ENCODE results near the gene FBXW4.

The FBXW4 gene

GRCh38 chr10:101607124-101607523 lies 87.8 kb downstream of the FBXW4 start:
- Histone ChIP-seq H3K4me3 (IDR thresholded peaks at IDR 0.05; ENCODE audit: insufficient read depth, low read depth, low read length) (no peak overlapping the region), H3K9ac (no peak overlapping the region), H3K4me2 (no peak overlapping the region), H3K27ac (no peak overlapping the region), H3K27me3 (ENCODE audit: insufficient read depth, low read depth) (no peaks in the 10 kb centered on the region), H3K36me3 (ENCODE audit: insufficient read depth) (no peaks in the 10 kb centered on the region), H3K79me2 (ENCODE audit: insufficient read depth, low read depth) (no peaks in the 10 kb centered on the region), H4K20me1 (ENCODE audit: insufficient read depth) (no peaks in the 10 kb centered on the region), H3K4me1 (ENCODE audit: low read depth, poor library complexity, severe bottlenecking) (no peaks in the 10 kb centered on the region), H2AFZ (ENCODE audit: low read depth) (no peak overlapping the region)
- no peak for TF ChIP-seq CTCF (conservative IDR thresholded peaks at IDR 0.05; ENCODE audit: low read depth, low read length)

GRCh38 chr10:101602761-101603398 lies 92.1 kb downstream of the FBXW4 start:
- no peaks in the 10 kb centered on the region for H3K36me3 ChIP-seq (ENCODE audit: insufficient read depth)
- no peak overlapping the region for H3K27ac ChIP-seq
- no peaks in the 10 kb centered on the region for H3K79me2 ChIP-seq (ENCODE audit: insufficient read depth, low read depth)
- H3K27me3 ChIP-seq (ENCODE audit: insufficient read depth, low read depth): no peaks in the 10 kb centered on the region
- no peaks in the 10 kb centered on the region for H4K20me1 ChIP-seq (ENCODE audit: insufficient read depth)
- H3K4me3 ChIP-seq (IDR thresholded peaks at IDR 0.05; ENCODE audit: insufficient read depth, low read depth, low read length): no peak overlapping the region
- peak; percentile 95 for TF ChIP-seq CTCF (conservative IDR thresholded peaks at IDR 0.05; ENCODE audit: low read depth, low read length)
- H3K4me1 ChIP-seq (ENCODE audit: low read depth, poor library complexity, severe bottlenecking): no peaks in the 10 kb centered on the region
- no peak overlapping the region for H3K4me2 ChIP-seq
- H3K9ac ChIP-seq: no peak overlapping the region
- H2AFZ ChIP-seq (ENCODE audit: low read depth): no peak overlapping the region

- Histone ChIP-seq H3K9ac (no peak overlapping the region), H3K27ac (no peak overlapping the region), H3K27me3 (ENCODE audit: insufficient read depth, low read depth) (no peaks in the 10 kb centered on the region), H4K20me1 (ENCODE audit: insufficient read depth) (no peaks in the 10 kb centered on the region), H3K4me3 (IDR thresholded peaks at IDR 0.05; ENCODE audit: insufficient read depth, low read depth, low read length) (no peak overlapping the region), H3K4me2 (no peak overlapping the region), H3K79me2 (ENCODE audit: insufficient read depth, low read depth) (no peaks in the 10 kb centered on the region), H3K36me3 (ENCODE audit: insufficient read depth) (no peaks in the 10 kb centered on the region), H2AFZ (ENCODE audit: low read depth) (no peak overlapping the region), H3K4me1 (ENCODE audit: low read depth, poor library complexity, severe bottlenecking) (no peaks in the 10 kb centered on the region)
- no peak for TF ChIP-seq CTCF (conservative IDR thresholded peaks at IDR 0.05; ENCODE audit: low read depth, low read length)
Observed at GRCh38 chr10:101601541-101601940, 93.4 kb downstream of the FBXW4 start.

GRCh38 chr10:101597091-101597900 lies 97.7 kb downstream of the FBXW4 start:
- Histone ChIP-seq H3K4me3 (IDR thresholded peaks at IDR 0.05; ENCODE audit: insufficient read depth, low read depth, low read length) (no peak overlapping the region), H3K27ac (no peak overlapping the region), H4K20me1 (ENCODE audit: insufficient read depth) (no peaks in the 10 kb centered on the region), H3K27me3 (ENCODE audit: insufficient read depth, low read depth) (no peaks in the 10 kb centered on the region), H2AFZ (ENCODE audit: low read depth) (no peak overlapping the region), H3K9ac (no peak overlapping the region), H3K4me2 (no peak overlapping the region), H3K4me1 (ENCODE audit: low read depth, poor library complexity, severe bottlenecking) (no peaks in the 10 kb centered on the region), H3K36me3 (ENCODE audit: insufficient read depth) (no peaks in the 10 kb centered on the region), H3K79me2 (ENCODE audit: insufficient read depth, low read depth) (no peaks in the 10 kb centered on the region)
- no peak for TF ChIP-seq CTCF (conservative IDR thresholded peaks at IDR 0.05; ENCODE audit: low read depth, low read length)

All from KMS-11 (cell line).